ENCODE results near the gene FARSA. TPM values are rescaled to one million over a fixed set of nuclear protein-coding genes. Genes with fewer than 3 reads are reported as not detected.

The FARSA gene
- polyA plus RNA-seq, 1 donor (not counting 4 experiments of a cell fraction or from before 2014, with no cell fraction given), result 30.9 TPM

DNA sequence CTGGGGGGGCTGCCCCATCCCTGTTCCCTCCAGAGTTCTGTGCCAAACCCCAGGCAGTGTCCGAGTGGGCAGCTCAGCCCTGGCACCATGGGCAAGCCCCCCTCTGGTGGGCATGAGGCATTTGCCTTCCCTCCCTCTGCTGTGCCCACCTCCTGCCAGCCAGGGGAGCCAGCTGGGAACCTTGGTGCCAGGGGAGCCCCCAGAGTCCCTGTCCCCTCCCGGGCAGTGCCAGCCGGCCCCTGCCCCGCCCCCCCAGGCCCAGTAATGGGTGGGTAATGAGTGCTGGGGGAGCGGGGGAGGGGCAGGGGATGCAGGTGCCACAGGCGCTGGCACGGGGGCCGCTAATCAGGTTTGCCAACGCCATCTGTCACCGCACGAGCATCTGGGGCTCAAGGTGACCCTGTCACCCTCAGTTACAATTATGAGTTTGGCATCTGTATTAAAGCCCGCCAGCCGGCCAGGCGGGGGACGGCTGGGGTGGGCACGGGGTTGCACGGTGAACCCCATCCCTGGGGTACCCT lies 41.8 kb upstream of the FARSA start:
- Histone ChIP-seq H2AFZ (ENCODE audit: control insufficient read depth, low read length) (no peak overlapping the region), H3K9me1 (ENCODE audit: control insufficient read depth, extremely low read depth, insufficient read depth, low read length) (no peaks in the 10 kb centered on the region), H3K4me1 (ENCODE audit: control insufficient read depth, extremely low read depth, insufficient read depth, low read length) (no peaks in the 10 kb centered on the region), H3K27me3 (ENCODE audit: control insufficient read depth, extremely low read depth, insufficient read depth, low read length) (no peaks in the 10 kb centered on the region), H4K20me1 (ENCODE audit: control insufficient read depth, extremely low read depth, insufficient read depth, low read length) (no peaks in the 10 kb centered on the region), H3K9me3 (ENCODE audit: control insufficient read depth, low read depth, low read length) (no peaks in the 10 kb centered on the region), H3K9ac (ENCODE audit: control insufficient read depth, extremely low read depth, insufficient read depth, low read length) (no peak overlapping the region), H3K27ac (ENCODE audit: control insufficient read depth, insufficient read depth, low read length) (no peak overlapping the region), H3K4me3 (ENCODE audit: control insufficient read depth in 2 of 3, extremely low read depth in 1 of 3, insufficient read depth in 2 of 3, low read depth in 1 of 3, low read length in 3 of 3) (no peak overlapping the region), H3K79me2 (ENCODE audit: control insufficient read depth, insufficient read depth, low read length) (no peaks in the 10 kb centered on the region), H3K36me3 (ENCODE audit: control insufficient read depth in 2 of 2, extremely low read depth in 1 of 2, insufficient read depth in 2 of 2, low read length in 2 of 2) (no peaks in the 10 kb centered on the region), H3K4me2 (ENCODE audit: control insufficient read depth, extremely low read depth, insufficient read depth, low read depth, low read length) (no peak overlapping the region)
- FAIRE-seq, result no peak
- no peak for DNase-seq (ENCODE audit: low read depth, low spot score)
- dilution Hi-C loops (cut with MboI; ENCODE audit: extremely low pct_ligation_motif_present, low sequenced_read_pairs), result no loop called here
- TF ChIP-seq, protein P1, sequence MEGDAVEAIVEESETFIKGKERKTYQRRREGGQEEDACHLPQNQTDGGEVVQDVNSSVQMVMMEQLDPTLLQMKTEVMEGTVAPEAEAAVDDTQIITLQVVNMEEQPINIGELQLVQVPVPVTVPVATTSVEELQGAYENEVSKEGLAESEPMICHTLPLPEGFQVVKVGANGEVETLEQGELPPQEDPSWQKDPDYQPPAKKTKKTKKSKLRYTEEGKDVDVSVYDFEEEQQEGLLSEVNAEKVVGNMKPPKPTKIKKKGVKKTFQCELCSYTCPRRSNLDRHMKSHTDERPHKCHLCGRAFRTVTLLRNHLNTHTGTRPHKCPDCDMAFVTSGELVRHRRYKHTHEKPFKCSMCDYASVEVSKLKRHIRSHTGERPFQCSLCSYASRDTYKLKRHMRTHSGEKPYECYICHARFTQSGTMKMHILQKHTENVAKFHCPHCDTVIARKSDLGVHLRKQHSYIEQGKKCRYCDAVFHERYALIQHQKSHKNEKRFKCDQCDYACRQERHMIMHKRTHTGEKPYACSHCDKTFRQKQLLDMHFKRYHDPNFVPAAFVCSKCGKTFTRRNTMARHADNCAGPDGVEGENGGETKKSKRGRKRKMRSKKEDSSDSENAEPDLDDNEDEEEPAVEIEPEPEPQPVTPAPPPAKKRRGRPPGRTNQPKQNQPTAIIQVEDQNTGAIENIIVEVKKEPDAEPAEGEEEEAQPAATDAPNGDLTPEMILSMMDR (optimal IDR thresholded peaks at IDR 0.05 in 1 of 3, IDR thresholded peaks at IDR 0.05 in 1 of 3, conservative IDR thresholded peaks at IDR 0.05 in 1 of 3; ENCODE audit: extremely low read depth in 1 of 3, insufficient read depth in 2 of 3, low read length in 3 of 3), result no peak
- no peak for TF ChIP-seq EZH2 (IDR thresholded peaks at IDR 0.05; ENCODE audit: low read length)

DNA sequence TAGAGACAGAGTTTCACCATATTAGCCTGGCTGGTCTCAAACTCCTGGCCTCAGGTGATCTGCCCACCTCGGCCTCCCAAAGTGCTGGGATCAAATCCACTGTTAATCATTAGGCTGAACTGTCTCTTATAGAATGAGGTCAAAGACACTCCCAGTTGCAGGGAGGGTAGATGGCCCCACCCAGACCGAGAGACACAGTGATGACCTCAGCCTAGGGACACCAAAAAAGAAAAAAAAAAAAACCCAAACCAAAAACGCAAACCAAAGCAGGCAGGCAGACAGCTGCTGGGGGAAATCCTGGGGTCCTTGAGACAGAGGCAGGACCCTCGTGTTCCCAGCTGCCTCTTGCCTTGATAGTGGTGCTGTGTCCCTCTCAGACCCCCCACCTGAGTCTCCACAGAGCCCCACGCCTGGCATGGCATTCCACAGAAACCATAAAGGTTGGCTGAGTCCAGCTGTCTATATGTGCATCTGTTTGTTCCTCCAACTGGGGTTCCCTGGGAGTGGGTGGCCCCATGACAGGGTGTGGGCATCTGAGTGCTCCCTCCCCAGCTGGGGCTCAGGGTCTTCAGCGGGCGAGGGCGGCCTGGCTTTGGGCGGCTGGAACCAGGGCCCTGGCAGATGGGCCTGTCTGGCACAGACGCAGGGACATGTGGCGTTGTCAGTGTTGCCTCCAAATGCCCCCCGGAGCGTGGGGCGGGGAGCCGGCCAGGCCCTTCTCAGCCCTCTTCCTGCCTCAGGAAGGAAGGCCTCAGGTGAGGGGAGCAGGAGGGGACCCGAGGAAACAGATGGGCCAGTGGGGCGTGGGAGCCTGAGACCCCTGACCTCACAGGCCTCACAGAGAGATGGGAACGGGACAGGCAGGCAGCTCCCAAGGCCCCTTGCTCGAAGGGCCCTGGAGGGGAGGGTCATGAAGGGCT lies 41.0 kb upstream of the FARSA start:
- Histone ChIP-seq H2AFZ (ENCODE audit: control insufficient read depth, low read length) (no peak overlapping the region), H3K9me3 (ENCODE audit: control insufficient read depth, low read depth, low read length) (no peaks in the 10 kb centered on the region), H4K20me1 (ENCODE audit: control insufficient read depth, extremely low read depth, insufficient read depth, low read length) (no peaks in the 10 kb centered on the region), H3K27me3 (ENCODE audit: control insufficient read depth, extremely low read depth, insufficient read depth, low read length) (no peaks in the 10 kb centered on the region), H3K9me1 (ENCODE audit: control insufficient read depth, extremely low read depth, insufficient read depth, low read length) (no peaks in the 10 kb centered on the region), H3K36me3 (ENCODE audit: control insufficient read depth in 2 of 2, extremely low read depth in 1 of 2, insufficient read depth in 2 of 2, low read length in 2 of 2) (no peaks in the 10 kb centered on the region), H3K79me2 (ENCODE audit: control insufficient read depth, insufficient read depth, low read length) (no peaks in the 10 kb centered on the region), H3K4me2 (ENCODE audit: control insufficient read depth, extremely low read depth, insufficient read depth, low read depth, low read length) (no peak overlapping the region), H3K27ac (ENCODE audit: control insufficient read depth, insufficient read depth, low read length) (no peak overlapping the region), H3K4me3 (ENCODE audit: control insufficient read depth in 2 of 3, extremely low read depth in 1 of 3, insufficient read depth in 2 of 3, low read depth in 1 of 3, low read length in 3 of 3) (no peak overlapping the region), H3K9ac (ENCODE audit: control insufficient read depth, extremely low read depth, insufficient read depth, low read length) (no peak overlapping the region), H3K4me1 (ENCODE audit: control insufficient read depth, extremely low read depth, insufficient read depth, low read length) (no peaks in the 10 kb centered on the region)
- no peak for FAIRE-seq
- no peak for TF ChIP-seq EZH2 (IDR thresholded peaks at IDR 0.05; ENCODE audit: low read length)
- TF ChIP-seq, protein P1 (optimal IDR thresholded peaks at IDR 0.05 in 1 of 3, IDR thresholded peaks at IDR 0.05 in 1 of 3, conservative IDR thresholded peaks at IDR 0.05 in 1 of 3; ENCODE audit: extremely low read depth in 1 of 3, insufficient read depth in 2 of 3, low read length in 3 of 3), result no peak
- dilution Hi-C loops (cut with MboI; ENCODE audit: extremely low pct_ligation_motif_present, low sequenced_read_pairs), result no loop called here
- DNase-seq (ENCODE audit: low read depth, low spot score), result no peak
